Endodermal cell (in vitro differentiated cells): ENCODE results near the gene MYH7. TPM values are rescaled to one million over a fixed set of nuclear protein-coding genes. Genes with fewer than 3 reads are reported as not detected.

Experiments
- DNase-seq: peaks from one replicate; pipeline ENCODE4 v3.0.0-alpha.2; 2017
- H3K27ac ChIP-seq: 2 replicates; pipeline ENCODE4 v1.5.1; 2013; ENCODE audit warnings: mild to moderate bottlenecking, low read depth, low read length, moderate library complexity
- H3K27me3 ChIP-seq: 2 replicates; pipeline ENCODE4 v1.6.1; 2013; ENCODE audit warnings: mild to moderate bottlenecking, low read length, moderate library complexity; ENCODE audit not compliant: insufficient read depth, control insufficient read depth, poor library complexity, severe bottlenecking
- H3K36me3 ChIP-seq: 2 replicates; pipeline ENCODE4 v1.7.0; 2013; ENCODE audit warnings: mild to moderate bottlenecking, low read length, moderate library complexity; ENCODE audit not compliant: control insufficient read depth, insufficient read depth
- H3K4me1 ChIP-seq: one replicate; pipeline ENCODE4 v1.7.0; 2013; ENCODE audit warnings: low read length; ENCODE audit not compliant: control insufficient read depth, insufficient read depth
- H3K4me3 ChIP-seq: 2 replicates; pipeline ENCODE4 v1.5.1; 2013; ENCODE audit warnings: mild to moderate bottlenecking, low read length, moderate library complexity
- H3K9ac ChIP-seq: 2 replicates; pipeline ENCODE4 v1.6.1; 2013; ENCODE audit warnings: mild to moderate bottlenecking, low read length, moderate library complexity; ENCODE audit not compliant: poor library complexity, severe bottlenecking; ENCODE audit errors: extremely low read depth
- H3K9me3 ChIP-seq: 2 replicates; pipeline ENCODE4 v1.6.1; 2013; ENCODE audit warnings: mild to moderate bottlenecking, low read length, moderate library complexity; ENCODE audit not compliant: control insufficient read depth
- H3K27ac Mint-ChIP-seq: 2 replicates; pipeline ENCODE4 v1.8.0; 2020; ENCODE audit warnings: mixed read lengths
- H3K27me3 Mint-ChIP-seq: 2 replicates; pipeline ENCODE4 v1.8.0; 2021; ENCODE audit warnings: mild to moderate bottlenecking, mixed read lengths; ENCODE audit not compliant: insufficient read depth
- H3K36me3 Mint-ChIP-seq: 2 replicates; pipeline ENCODE4 v1.8.0; 2020; ENCODE audit warnings: low read depth, mixed read lengths
- H3K4me1 Mint-ChIP-seq: 2 replicates; pipeline ENCODE4 v1.8.0; 2020; ENCODE audit warnings: mixed read lengths
- H3K4me3 Mint-ChIP-seq: 2 replicates; pipeline ENCODE4 v1.8.0; 2020; ENCODE audit warnings: mild to moderate bottlenecking, moderate library complexity, mixed read lengths
- H3K9me3 Mint-ChIP-seq: 2 replicates; pipeline ENCODE4 v1.8.0; 2020; ENCODE audit warnings: mild to moderate bottlenecking, mixed read lengths
- CTCF ChIP-seq: fragments of 200-600 bp; sonication (generic); conservative IDR thresholded peaks from 2 replicates; pipeline ENCODE4 v1.5.0; 2021; ENCODE audit warnings: antibody characterized with exemption, mild to moderate bottlenecking
- WGBS, 2 experiments: methylation state at CpG; one replicate each; pipeline versions ENCODE4 v1.1.5 to v1.1.7; 2013; ENCODE audit warnings: missing lambda C conversion rate in 2 of 2, mixed read lengths in 1 of 2; ENCODE audit not compliant: insufficient coverage in 1 of 2, insufficient read length in 1 of 2; 5-methylcytosine and 5-hydroxymethylcytosine counted together
- total RNA-seq, 2 donors: library from RNA; stranded (reverse); fragmentation: NEBNext Ultra II Directional in 1 of 2; extraction: Animal tissue kit (Norgen Biotek cat#: 25700) in 1 of 2; gene quantifications; 2 replicates in 1 of 2; 3 replicates in 1 of 2; pipeline ENCODE4 v1.2.1, GENCODE V29; 2021

The MYH7 gene
- total RNA-seq, 2 donors from 2014 or later: 0.55 TPM; not detected in 1

GRCh38 chr14:23370221-23370620 is 65.2 kb downstream of the MYH7 start:
- no peak overlapping the region for H3K4me3 Mint-ChIP-seq
- H3K9me3 Mint-ChIP-seq: no peaks in the 10 kb centered on the region
- H3K4me1 Mint-ChIP-seq: peaks cover 13% of the 10 kb centered on the region
- H3K36me3 ChIP-seq: no peaks in the 10 kb centered on the region
- peaks cover 8% of the 10 kb centered on the region for H3K27me3 ChIP-seq
- H3K4me1 ChIP-seq: no peaks in the 10 kb centered on the region
- no peak overlapping the region for H3K27ac Mint-ChIP-seq
- H3K9ac ChIP-seq: no peak overlapping the region
- no peak for DNase-seq
- H3K9me3 ChIP-seq: no peaks in the 10 kb centered on the region
- H3K36me3 Mint-ChIP-seq: no peaks in the 10 kb centered on the region
- H3K27ac ChIP-seq: no peak overlapping the region
- H3K4me3 ChIP-seq: no peak overlapping the region
- 67 to 74% methylated on average over 1 of the region's 1 CpG for WGBS, 2 experiments
- no peak for TF ChIP-seq CTCF
- H3K27me3 Mint-ChIP-seq: peaks cover 44% of the 10 kb centered on the region

- H3K4me3 Mint-ChIP-seq: peak overlapping the region; percentile 90
- Histone ChIP-seq H3K27me3 (peaks cover 8% of the 10 kb centered on the region), H3K9me3 (no peaks in the 10 kb centered on the region), H3K36me3 (peaks cover 19% of the 10 kb centered on the region), H3K27ac (peak overlapping the region; percentile 97), H3K4me3 (peak overlapping the region; percentile 59), H3K4me1 (no peaks in the 10 kb centered on the region), H3K9ac (no peak overlapping the region)
- TF ChIP-seq CTCF: no peak
- H3K36me3 Mint-ChIP-seq: peaks cover 19% of the 10 kb centered on the region
- no peaks in the 10 kb centered on the region for H3K9me3 Mint-ChIP-seq
- H3K4me1 Mint-ChIP-seq: peaks cover 28% of the 10 kb centered on the region
- DNase-seq: peak; percentile 97
- peaks cover 31% of the 10 kb centered on the region for H3K27me3 Mint-ChIP-seq
- peak overlapping the region; percentile 83 for H3K27ac Mint-ChIP-seq
- 3 to 4% methylated on average over 18 to 32 of the region's 34 CpGs for WGBS, 2 experiments
Measured at GRCh38 chr14:23366426-23366921, 69.0 kb downstream of the MYH7 start.

GRCh38 chr14:23365732-23366425 is 69.6 kb downstream of the MYH7 start:
- peak overlapping the region; percentile 97 for H3K27ac ChIP-seq
- peaks cover 8% of the 10 kb centered on the region for H3K27me3 ChIP-seq
- peaks cover 33% of the 10 kb centered on the region for H3K4me1 Mint-ChIP-seq
- peak overlapping the region; percentile 90 for H3K4me3 Mint-ChIP-seq
- H3K4me3 ChIP-seq: peak overlapping the region; percentile 84
- no peak for TF ChIP-seq CTCF
- DNase-seq: no peak
- H3K36me3 ChIP-seq: peaks cover 22% of the 10 kb centered on the region
- H3K27ac Mint-ChIP-seq: no peak overlapping the region
- no peaks in the 10 kb centered on the region for H3K9me3 ChIP-seq
- peaks cover 28% of the 10 kb centered on the region for H3K27me3 Mint-ChIP-seq
- no peaks in the 10 kb centered on the region for H3K4me1 ChIP-seq
- no peaks in the 10 kb centered on the region for H3K9me3 Mint-ChIP-seq
- peaks cover 21% of the 10 kb centered on the region for H3K36me3 Mint-ChIP-seq
- peak overlapping the region; percentile 73 for H3K9ac ChIP-seq
- WGBS, 2 experiments: 0% methylated on average over 4 to 46 of the region's 51 CpGs
